HG03571 (cell line): ENCODE data around the gene CAP2.
"Not testable (repeated sequence)": the region's sequence is repeated elsewhere in the genome, so short reads cannot be mapped to it uniquely, and the experiment has no call there.

Experiments
- ATAC-seq: cut with Tn5 transposase; IDR thresholded peaks from one replicate; pipeline ENCODE4 v1.9.1; 2021; ENCODE audit not compliant: unreplicated experiment

Gene CAP2

GRCh38 chr6:17565399-17565798 lies 172.0 kb downstream of the CAP2 start:
- ATAC-seq, result no peak

GRCh38 chr6:17574866-17575560 lies 181.6 kb downstream of the CAP2 start:
- ATAC-seq, result no peak

GRCh38 chr6:17577059-17577458 lies 183.7 kb downstream of the CAP2 start:
- ATAC-seq, result no peak

GRCh38 chr6:17580518-17581048 lies 187.2 kb downstream of the CAP2 start:
- ATAC-seq, result no peak

GRCh38 chr6:17581282-17581681 lies 187.9 kb downstream of the CAP2 start:
- ATAC-seq, result not testable (repeated sequence)

- ATAC-seq, result no peak
Measured at GRCh38 chr6:17583811-17584210, 190.4 kb downstream of the CAP2 start.

- ATAC-seq, result no peak
Measured at GRCh38 chr6:17584241-17584803, 190.9 kb downstream of the CAP2 start.

- ATAC-seq, result no peak
Measured at GRCh38 chr6:17585766-17586490, 192.5 kb downstream of the CAP2 start.

- not testable (repeated sequence) for ATAC-seq
Measured at GRCh38 chr6:17586623-17587022, 193.2 kb downstream of the CAP2 start.

GRCh38 chr6:17588011-17588410 lies 194.6 kb downstream of the CAP2 start:
- no peak for ATAC-seq

GRCh38 chr6:17589406-17590096 lies 196.2 kb downstream of the CAP2 start:
- no peak for ATAC-seq

GRCh38 chr6:17591287-17591686 lies 197.9 kb downstream of the CAP2 start:
- ATAC-seq, result no peak

- ATAC-seq, result no peak
Measured at GRCh38 chr6:17593246-17593645, 199.9 kb downstream of the CAP2 start.

GRCh38 chr6:17596085-17596484 lies 202.7 kb downstream of the CAP2 start:
- ATAC-seq, result no peak

GRCh38 chr6:17599877-17600526 lies 206.6 kb downstream of the CAP2 start, which contains the start of gene FAM8A1:
Gene FAM8A1, plus strand, starts transcription at chr6:17600302. Its CDS starts 108 bp downstream, at chr6:17600410.
- peak; percentile 88 for ATAC-seq

- peak; percentile 45 for ATAC-seq
Measured at GRCh38 chr6:17600527-17601385, 207.4 kb downstream of the CAP2 start.

- no peak for ATAC-seq
Measured at GRCh38 chr6:17601386-17601703, 207.9 kb downstream of the CAP2 start.

- no peak for ATAC-seq
Measured at GRCh38 chr6:17602888-17603287, 209.5 kb downstream of the CAP2 start.

GRCh38 chr6:17606606-17607005 lies 213.2 kb downstream of the CAP2 start:
- ATAC-seq, result no peak
